GM18498 (cell line): ENCODE measurements around the gene KCNB1.

ENCODE experiments used
- ATAC-seq: cut with Tn5 transposase; IDR thresholded peaks from one replicate; pipeline ENCODE4 v1.9.1; 2021; ENCODE audit warnings: mild to moderate bottlenecking, moderate library complexity; ENCODE audit not compliant: unreplicated experiment

KCNB1 gene

GRCh38 chr20:49445176-49445575, 37.3 kb downstream of the KCNB1 start:
- no peak for ATAC-seq

GRCh38 chr20:49444553-49444990, 37.9 kb downstream of the KCNB1 start:
- no peak for ATAC-seq

GRCh38 chr20:49437057-49437456, 45.4 kb downstream of the KCNB1 start:
- ATAC-seq = no peak

GRCh38 chr20:49435639-49436038, 46.8 kb downstream of the KCNB1 start:
- no peak for ATAC-seq

- ATAC-seq = no peak
These were observed 49.1 kb downstream of the KCNB1 start for GRCh38 chr20:49433333-49433732.

GRCh38 chr20:49432550-49432949, 49.9 kb downstream of the KCNB1 start:
- ATAC-seq = no peak

GRCh38 chr20:49431329-49431728, 51.1 kb downstream of the KCNB1 start:
- no peak for ATAC-seq

- ATAC-seq = no peak
These were observed 52.1 kb downstream of the KCNB1 start for GRCh38 chr20:49430320-49430719.

- no peak for ATAC-seq
These were observed 54.5 kb downstream of the KCNB1 start for GRCh38 chr20:49427751-49428518.

GRCh38 chr20:49426873-49427272, 55.6 kb downstream of the KCNB1 start:
- no peak for ATAC-seq

- no peak for ATAC-seq
These were observed 56.1 kb downstream of the KCNB1 start for GRCh38 chr20:49426395-49426794.

- no peak for ATAC-seq
These were observed 57.9 kb downstream of the KCNB1 start for GRCh38 chr20:49424536-49424935.

- no peak for ATAC-seq
These were observed 60.3 kb downstream of the KCNB1 start for GRCh38 chr20:49422161-49422560.

GRCh38 chr20:49420811-49421295, 61.6 kb downstream of the KCNB1 start:
- no peak for ATAC-seq

GRCh38 chr20:49420292-49420691, 62.2 kb downstream of the KCNB1 start:
- no peak for ATAC-seq

GRCh38 chr20:49419785-49420184, 62.7 kb downstream of the KCNB1 start:
- no peak for ATAC-seq

- no peak for ATAC-seq
These were observed 63.7 kb downstream of the KCNB1 start for GRCh38 chr20:49418809-49419208.

GRCh38 chr20:49417843-49418555, 64.5 kb downstream of the KCNB1 start:
- no peak for ATAC-seq

- no peak for ATAC-seq
These were observed 66.8 kb downstream of the KCNB1 start for GRCh38 chr20:49415668-49416044.

- ATAC-seq = no peak
These were observed 67.3 kb downstream of the KCNB1 start for GRCh38 chr20:49415005-49415667.

- ATAC-seq = no peak
These were observed 68.8 kb downstream of the KCNB1 start for GRCh38 chr20:49413677-49414076.

GRCh38 chr20:49412953-49413352, 69.5 kb downstream of the KCNB1 start:
- ATAC-seq = no peak
